HEK293 (cell line): ENCODE measurements around the gene HTR1B.

Experiments
- CTCF ChIA-PET: fragments of 350-600 bp; formaldehyde crosslinking; extraction: SDS; loops from one replicate; lab custom pipeline; 2021; ENCODE audit warnings: antibody characterized with exemption; lab: Yijun Ruan, JAX
- POLR2A ChIA-PET: fragments of 300-600 bp; formaldehyde crosslinking; extraction: SDS; loops from one replicate; lab custom pipeline; 2020; ENCODE audit warnings: antibody characterized with exemption, inconsistent platforms; lab: Yijun Ruan, JAX
- H3K27ac ChIP-seq: fragments of 200-500 bp; sonication (Bioruptor generic); 2 replicates; pipeline ENCODE4 v1.5.1; 2014; ENCODE audit warnings: low read depth, low read length, control low read depth, inconsistent platforms; ENCODE audit errors: extremely low read depth
- H3K36me3 ChIP-seq, 2 experiments: fragments of 200-500 bp in 1 of 2; sonication (Bioruptor generic) in 1 of 2; 1 replicate in 1 of 2; 2 replicates in 1 of 2; pipeline ENCODE4 v1.5.1; 2014 to 2017; ENCODE audit warnings: inconsistent platforms in 2 of 2, low read length in 2 of 2; ENCODE audit not compliant: control insufficient read depth in 2 of 2, insufficient read depth in 1 of 2
- H3K4me1 ChIP-seq: fragments of 200-500 bp; sonication (Bioruptor generic); 2 replicates; pipeline ENCODE4 v1.5.1; 2014; ENCODE audit warnings: mild to moderate bottlenecking, low read length, inconsistent platforms; ENCODE audit not compliant: control insufficient read depth, insufficient read depth
- H3K4me3 ChIP-seq: 2 replicates; pipeline ENCODE4 v1.5.1; 2011; ENCODE audit warnings: low read depth, mild to moderate bottlenecking, control low read depth, low read length, moderate library complexity
- H3K9me3 ChIP-seq: fragments of 200-500 bp; sonication (Bioruptor generic); 2 replicates; pipeline ENCODE4 v1.5.1; 2014; ENCODE audit warnings: low read depth, low read length, inconsistent platforms; ENCODE audit not compliant: control insufficient read depth, insufficient read depth
- GLIS1 ChIP-seq: fragments of 450-650 bp; formaldehyde crosslinking; IDR thresholded peaks from 2 replicates; pipeline ENCODE4 v1.5.1; 2016; ENCODE audit warnings: missing biosample characterization, missing genetic modification characterization
- KLF1 ChIP-seq: fragments of 450-650 bp; formaldehyde crosslinking; IDR thresholded peaks from 2 replicates; pipeline ENCODE4 v1.5.1; 2016; ENCODE audit warnings: missing biosample characterization, missing genetic modification characterization
- SP7 ChIP-seq: fragments of 450-650 bp; formaldehyde crosslinking; IDR thresholded peaks from 2 replicates; pipeline ENCODE4 v1.5.1; 2016; ENCODE audit warnings: missing biosample characterization, missing genetic modification characterization
- TCF7L2 ChIP-seq: IDR thresholded peaks from 2 replicates; pipeline ENCODE4 v1.6.1; 2011; ENCODE audit warnings: low read depth, mild to moderate bottlenecking, inconsistent platforms, low read length, moderate library complexity, borderline replicate concordance
- ZBTB21 ChIP-seq: fragments of 450-650 bp; formaldehyde crosslinking; IDR thresholded peaks from 2 replicates; pipeline ENCODE4 v1.5.1; 2017; ENCODE audit warnings: missing biosample characterization, missing genetic modification characterization
- ZBTB48 ChIP-seq: fragments of 450-650 bp; formaldehyde crosslinking; IDR thresholded peaks from 2 replicates; pipeline ENCODE4 v1.5.1; 2016; ENCODE audit warnings: missing biosample characterization, missing genetic modification characterization
- ZNF132 ChIP-seq: fragments of 450-650 bp; formaldehyde crosslinking; IDR thresholded peaks from 2 replicates; pipeline ENCODE4 v1.5.1; 2017; ENCODE audit warnings: missing biosample characterization, missing genetic modification characterization, borderline replicate concordance
- ZNF140 ChIP-seq: fragments of 450-650 bp; formaldehyde crosslinking; IDR thresholded peaks from 2 replicates; pipeline ENCODE4 v1.5.1; 2016; ENCODE audit warnings: missing biosample characterization, missing genetic modification characterization
- ZNF202 ChIP-seq: fragments of 450-650 bp; formaldehyde crosslinking; IDR thresholded peaks from 2 replicates; pipeline ENCODE4 v1.5.1; 2016; ENCODE audit warnings: missing biosample characterization, missing genetic modification characterization, borderline replicate concordance
- ZNF223 ChIP-seq: fragments of 450-650 bp; formaldehyde crosslinking; IDR thresholded peaks from 2 replicates; pipeline ENCODE4 v1.5.1; 2016; ENCODE audit warnings: missing biosample characterization, missing genetic modification characterization
- ZNF292 ChIP-seq: fragments of 450-650 bp; formaldehyde crosslinking; IDR thresholded peaks from 2 replicates; pipeline ENCODE4 v1.5.1; 2016; ENCODE audit warnings: low read depth, missing biosample characterization, missing genetic modification characterization, borderline replicate concordance
- ZNF529 ChIP-seq: fragments of 450-650 bp; formaldehyde crosslinking; IDR thresholded peaks from 2 replicates; pipeline ENCODE4 v1.5.1; 2017; ENCODE audit warnings: missing genetic modification characterization, missing biosample characterization; ENCODE audit not compliant: insufficient replicate concordance
- ZNF658 ChIP-seq: fragments of 450-650 bp; formaldehyde crosslinking; IDR thresholded peaks from 2 replicates; pipeline ENCODE4; 2016; ENCODE audit warnings: missing biosample characterization, missing genetic modification characterization
- ZSCAN16 ChIP-seq: fragments of 450-650 bp; formaldehyde crosslinking; IDR thresholded peaks from 2 replicates; pipeline ENCODE4 v1.5.1; 2016; ENCODE audit warnings: missing biosample characterization, missing genetic modification characterization
- ZSCAN30 ChIP-seq: fragments of 450-650 bp; IDR thresholded peaks from 2 replicates; pipeline ENCODE4 v1.5.1; 2018; ENCODE audit warnings: missing biosample characterization, mild to moderate bottlenecking, missing genetic modification characterization, moderate library complexity
- TF ChIP-seq, protein P1 (sequence below): fragments of 450-650 bp; formaldehyde crosslinking; IDR thresholded peaks from 2 replicates; pipeline ENCODE4 v1.5.1; 2016; ENCODE audit warnings: missing biosample characterization, missing genetic modification characterization, borderline replicate concordance
- TF ChIP-seq, protein P2 (sequence below): fragments of 450-650 bp; formaldehyde crosslinking; IDR thresholded peaks from 2 replicates; pipeline ENCODE4 v1.5.1; 2017; ENCODE audit warnings: missing biosample characterization, missing genetic modification characterization
- TF ChIP-seq, protein P3 (sequence below): fragments of 450-650 bp; formaldehyde crosslinking; conservative IDR thresholded peaks from 2 replicates; pipeline ENCODE4 v1.5.1; 2016; ENCODE audit warnings: low read depth, missing biosample characterization, missing genetic modification characterization
- TF ChIP-seq, protein P4 (sequence below): fragments of 450-650 bp; formaldehyde crosslinking; IDR thresholded peaks from 2 replicates; pipeline ENCODE4 v1.5.1; 2017; ENCODE audit warnings: missing biosample characterization, missing genetic modification characterization

The HTR1B gene

DNA sequence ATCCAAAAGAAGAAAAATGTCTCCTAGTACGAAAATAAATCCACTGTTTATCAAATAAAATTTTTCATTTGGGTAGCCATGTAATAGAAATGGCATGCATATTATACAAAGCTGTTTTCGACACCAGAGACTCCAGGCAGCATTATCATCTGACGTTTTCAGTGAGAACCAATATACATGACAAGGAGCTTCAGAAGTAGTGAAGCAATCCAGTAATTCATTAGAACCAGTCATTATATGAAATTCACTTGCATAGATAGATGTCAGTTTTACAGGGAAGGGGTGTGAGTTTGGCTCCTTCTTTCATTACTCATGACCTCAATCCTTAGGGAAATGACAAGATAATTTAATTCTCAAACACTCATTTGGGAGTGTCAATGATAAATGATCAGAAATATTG is 14.7 kb downstream of the HTR1B start:
- H3K36me3 ChIP-seq, result no peaks in the 10 kb centered on the region
- CTCF ChIA-PET, result interaction anchor here (1.2 kb wide), 1 partner anchor 9 kb away, joined by 8 read pairs; no protein-coding TSS in a partner anchor
- H3K4me3 ChIP-seq, result no peak overlapping the region
- H3K9me3 ChIP-seq, result no peaks in the 10 kb centered on the region
- TF ChIP-seq SP7, result no peak
- no peak for TF ChIP-seq ZNF223
- no peak for TF ChIP-seq TCF7L2
- no peak for TF ChIP-seq ZBTB48 (tag by site-specific recombination)
- TF ChIP-seq ZSCAN30 (tag by site-specific recombination), result no peak
- TF ChIP-seq ZNF658 (tag by site-specific recombination), result no peak
- TF ChIP-seq ZNF529 (tag by site-specific recombination), result no peak
- TF ChIP-seq ZSCAN16 (tag by site-specific recombination), result no peak
- TF ChIP-seq ZBTB21, result no peak
- TF ChIP-seq, protein P1, sequence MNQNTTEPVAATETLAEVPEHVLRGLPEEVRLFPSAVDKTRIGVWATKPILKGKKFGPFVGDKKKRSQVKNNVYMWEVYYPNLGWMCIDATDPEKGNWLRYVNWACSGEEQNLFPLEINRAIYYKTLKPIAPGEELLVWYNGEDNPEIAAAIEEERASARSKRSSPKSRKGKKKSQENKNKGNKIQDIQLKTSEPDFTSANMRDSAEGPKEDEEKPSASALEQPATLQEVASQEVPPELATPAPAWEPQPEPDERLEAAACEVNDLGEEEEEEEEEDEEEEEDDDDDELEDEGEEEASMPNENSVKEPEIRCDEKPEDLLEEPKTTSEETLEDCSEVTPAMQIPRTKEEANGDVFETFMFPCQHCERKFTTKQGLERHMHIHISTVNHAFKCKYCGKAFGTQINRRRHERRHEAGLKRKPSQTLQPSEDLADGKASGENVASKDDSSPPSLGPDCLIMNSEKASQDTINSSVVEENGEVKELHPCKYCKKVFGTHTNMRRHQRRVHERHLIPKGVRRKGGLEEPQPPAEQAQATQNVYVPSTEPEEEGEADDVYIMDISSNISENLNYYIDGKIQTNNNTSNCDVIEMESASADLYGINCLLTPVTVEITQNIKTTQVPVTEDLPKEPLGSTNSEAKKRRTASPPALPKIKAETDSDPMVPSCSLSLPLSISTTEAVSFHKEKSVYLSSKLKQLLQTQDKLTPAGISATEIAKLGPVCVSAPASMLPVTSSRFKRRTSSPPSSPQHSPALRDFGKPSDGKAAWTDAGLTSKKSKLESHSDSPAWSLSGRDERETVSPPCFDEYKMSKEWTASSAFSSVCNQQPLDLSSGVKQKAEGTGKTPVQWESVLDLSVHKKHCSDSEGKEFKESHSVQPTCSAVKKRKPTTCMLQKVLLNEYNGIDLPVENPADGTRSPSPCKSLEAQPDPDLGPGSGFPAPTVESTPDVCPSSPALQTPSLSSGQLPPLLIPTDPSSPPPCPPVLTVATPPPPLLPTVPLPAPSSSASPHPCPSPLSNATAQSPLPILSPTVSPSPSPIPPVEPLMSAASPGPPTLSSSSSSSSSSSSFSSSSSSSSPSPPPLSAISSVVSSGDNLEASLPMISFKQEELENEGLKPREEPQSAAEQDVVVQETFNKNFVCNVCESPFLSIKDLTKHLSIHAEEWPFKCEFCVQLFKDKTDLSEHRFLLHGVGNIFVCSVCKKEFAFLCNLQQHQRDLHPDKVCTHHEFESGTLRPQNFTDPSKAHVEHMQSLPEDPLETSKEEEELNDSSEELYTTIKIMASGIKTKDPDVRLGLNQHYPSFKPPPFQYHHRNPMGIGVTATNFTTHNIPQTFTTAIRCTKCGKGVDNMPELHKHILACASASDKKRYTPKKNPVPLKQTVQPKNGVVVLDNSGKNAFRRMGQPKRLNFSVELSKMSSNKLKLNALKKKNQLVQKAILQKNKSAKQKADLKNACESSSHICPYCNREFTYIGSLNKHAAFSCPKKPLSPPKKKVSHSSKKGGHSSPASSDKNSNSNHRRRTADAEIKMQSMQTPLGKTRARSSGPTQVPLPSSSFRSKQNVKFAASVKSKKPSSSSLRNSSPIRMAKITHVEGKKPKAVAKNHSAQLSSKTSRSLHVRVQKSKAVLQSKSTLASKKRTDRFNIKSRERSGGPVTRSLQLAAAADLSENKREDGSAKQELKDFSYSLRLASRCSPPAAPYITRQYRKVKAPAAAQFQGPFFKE (tag by site-specific recombination), result no peak
- TF ChIP-seq ZNF132 (tag by site-specific recombination), result no peak
- TF ChIP-seq, protein P2, sequence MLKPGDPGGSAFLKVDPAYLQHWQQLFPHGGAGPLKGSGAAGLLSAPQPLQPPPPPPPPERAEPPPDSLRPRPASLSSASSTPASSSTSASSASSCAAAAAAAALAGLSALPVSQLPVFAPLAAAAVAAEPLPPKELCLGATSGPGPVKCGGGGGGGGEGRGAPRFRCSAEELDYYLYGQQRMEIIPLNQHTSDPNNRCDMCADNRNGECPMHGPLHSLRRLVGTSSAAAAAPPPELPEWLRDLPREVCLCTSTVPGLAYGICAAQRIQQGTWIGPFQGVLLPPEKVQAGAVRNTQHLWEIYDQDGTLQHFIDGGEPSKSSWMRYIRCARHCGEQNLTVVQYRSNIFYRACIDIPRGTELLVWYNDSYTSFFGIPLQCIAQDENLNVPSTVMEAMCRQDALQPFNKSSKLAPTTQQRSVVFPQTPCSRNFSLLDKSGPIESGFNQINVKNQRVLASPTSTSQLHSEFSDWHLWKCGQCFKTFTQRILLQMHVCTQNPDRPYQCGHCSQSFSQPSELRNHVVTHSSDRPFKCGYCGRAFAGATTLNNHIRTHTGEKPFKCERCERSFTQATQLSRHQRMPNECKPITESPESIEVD (tag by site-specific recombination), result no peak
- TF ChIP-seq GLIS1 (tag by site-specific recombination), result no peak
- no peak for TF ChIP-seq KLF1
- TF ChIP-seq ZNF140 (tag by site-specific recombination), result no peak
- TF ChIP-seq, protein P3, sequence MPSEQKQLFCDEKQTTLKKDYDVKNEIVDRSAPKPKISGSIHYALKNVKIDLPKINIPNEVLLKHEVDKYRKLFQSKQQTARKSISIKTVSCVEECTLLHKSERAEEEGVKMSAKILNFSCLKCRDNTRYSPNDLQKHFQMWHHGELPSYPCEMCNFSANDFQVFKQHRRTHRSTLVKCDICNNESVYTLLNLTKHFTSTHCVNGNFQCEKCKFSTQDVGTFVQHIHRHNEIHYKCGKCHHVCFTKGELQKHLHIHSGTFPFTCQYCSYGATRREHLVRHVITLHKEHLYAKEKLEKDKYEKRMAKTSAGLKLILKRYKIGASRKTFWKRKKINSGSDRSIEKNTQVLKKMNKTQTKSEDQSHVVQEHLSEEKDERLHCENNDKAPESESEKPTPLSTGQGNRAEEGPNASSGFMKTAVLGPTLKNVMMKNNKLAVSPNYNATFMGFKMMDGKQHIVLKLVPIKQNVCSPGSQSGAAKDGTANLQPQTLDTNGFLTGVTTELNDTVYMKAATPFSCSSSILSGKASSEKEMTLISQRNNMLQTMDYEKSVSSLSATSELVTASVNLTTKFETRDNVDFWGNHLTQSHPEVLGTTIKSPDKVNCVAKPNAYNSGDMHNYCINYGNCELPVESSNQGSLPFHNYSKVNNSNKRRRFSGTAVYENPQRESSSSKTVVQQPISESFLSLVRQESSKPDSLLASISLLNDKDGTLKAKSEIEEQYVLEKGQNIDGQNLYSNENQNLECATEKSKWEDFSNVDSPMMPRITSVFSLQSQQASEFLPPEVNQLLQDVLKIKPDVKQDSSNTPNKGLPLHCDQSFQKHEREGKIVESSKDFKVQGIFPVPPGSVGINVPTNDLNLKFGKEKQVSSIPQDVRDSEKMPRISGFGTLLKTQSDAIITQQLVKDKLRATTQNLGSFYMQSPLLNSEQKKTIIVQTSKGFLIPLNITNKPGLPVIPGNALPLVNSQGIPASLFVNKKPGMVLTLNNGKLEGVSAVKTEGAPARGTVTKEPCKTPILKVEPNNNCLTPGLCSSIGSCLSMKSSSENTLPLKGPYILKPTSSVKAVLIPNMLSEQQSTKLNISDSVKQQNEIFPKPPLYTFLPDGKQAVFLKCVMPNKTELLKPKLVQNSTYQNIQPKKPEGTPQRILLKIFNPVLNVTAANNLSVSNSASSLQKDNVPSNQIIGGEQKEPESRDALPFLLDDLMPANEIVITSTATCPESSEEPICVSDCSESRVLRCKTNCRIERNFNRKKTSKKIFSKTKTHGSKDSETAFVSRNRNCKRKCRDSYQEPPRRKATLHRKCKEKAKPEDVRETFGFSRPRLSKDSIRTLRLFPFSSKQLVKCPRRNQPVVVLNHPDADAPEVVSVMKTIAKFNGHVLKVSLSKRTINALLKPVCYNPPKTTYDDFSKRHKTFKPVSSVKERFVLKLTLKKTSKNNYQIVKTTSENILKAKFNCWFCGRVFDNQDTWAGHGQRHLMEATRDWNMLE (tag by site-specific recombination), result no peak
- TF ChIP-seq ZNF292 (tag by site-specific recombination), result no peak
- TF ChIP-seq, protein P4, sequence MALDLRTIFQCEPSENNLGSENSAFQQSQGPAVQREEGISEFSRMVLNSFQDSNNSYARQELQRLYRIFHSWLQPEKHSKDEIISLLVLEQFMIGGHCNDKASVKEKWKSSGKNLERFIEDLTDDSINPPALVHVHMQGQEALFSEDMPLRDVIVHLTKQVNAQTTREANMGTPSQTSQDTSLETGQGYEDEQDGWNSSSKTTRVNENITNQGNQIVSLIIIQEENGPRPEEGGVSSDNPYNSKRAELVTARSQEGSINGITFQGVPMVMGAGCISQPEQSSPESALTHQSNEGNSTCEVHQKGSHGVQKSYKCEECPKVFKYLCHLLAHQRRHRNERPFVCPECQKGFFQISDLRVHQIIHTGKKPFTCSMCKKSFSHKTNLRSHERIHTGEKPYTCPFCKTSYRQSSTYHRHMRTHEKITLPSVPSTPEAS (tag by site-specific recombination), result no peak
- no peak for TF ChIP-seq ZNF202 (tag by site-specific recombination)
- POLR2A ChIA-PET, result no interaction called here
- no peak overlapping the region for H3K27ac ChIP-seq
- no peaks in the 10 kb centered on the region for H3K4me1 ChIP-seq
